ENCODE results near the gene PAIP2.

The PAIP2 gene

DNA sequence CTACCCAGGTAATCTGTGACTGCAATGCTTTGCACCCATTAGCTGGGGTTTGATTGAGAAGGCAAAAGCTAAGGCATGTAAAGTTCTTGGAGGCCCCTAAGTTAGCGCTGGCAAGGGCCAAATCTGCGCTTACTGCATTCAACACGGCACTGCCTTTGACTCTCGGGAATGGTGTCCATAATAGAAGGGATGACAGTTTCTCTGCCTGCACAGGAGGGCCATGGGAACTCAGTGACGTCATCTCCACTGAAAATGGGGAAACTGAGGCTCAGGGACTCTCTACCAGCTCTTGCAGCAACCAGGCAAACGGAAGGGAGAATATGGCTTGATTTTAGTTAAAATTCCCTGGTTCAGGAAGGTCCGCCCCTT, 61.7 kb downstream of the PAIP2 start:
- Histone ChIP-seq H3K27ac (peak overlapping the region; percentile 75), H2AFZ (ENCODE audit: low read depth) (peak overlapping the region; percentile 77; the same call in 1 of the 2 replicates), H3K9ac (peak overlapping the region; percentile 56; the same call in 1 of the 2 replicates), H4K20me1 (ENCODE audit: insufficient read depth) (no peaks in the 10 kb centered on the region), H3K27me3 (ENCODE audit: insufficient read depth, low read depth) (no peaks in the 10 kb centered on the region), H3K4me3 (IDR thresholded peaks at IDR 0.05; ENCODE audit: insufficient read depth, low read depth, low read length) (no peak overlapping the region), H3K79me2 (ENCODE audit: insufficient read depth, low read depth) (no peaks in the 10 kb centered on the region), H3K4me1 (ENCODE audit: low read depth, poor library complexity, severe bottlenecking) (peaks cover 24% of the 10 kb centered on the region), H3K4me2 (peak overlapping the region; percentile 73), H3K36me3 (ENCODE audit: insufficient read depth) (no peaks in the 10 kb centered on the region)
- no peak for TF ChIP-seq CTCF (conservative IDR thresholded peaks at IDR 0.05; ENCODE audit: low read depth, low read length)

DNA sequence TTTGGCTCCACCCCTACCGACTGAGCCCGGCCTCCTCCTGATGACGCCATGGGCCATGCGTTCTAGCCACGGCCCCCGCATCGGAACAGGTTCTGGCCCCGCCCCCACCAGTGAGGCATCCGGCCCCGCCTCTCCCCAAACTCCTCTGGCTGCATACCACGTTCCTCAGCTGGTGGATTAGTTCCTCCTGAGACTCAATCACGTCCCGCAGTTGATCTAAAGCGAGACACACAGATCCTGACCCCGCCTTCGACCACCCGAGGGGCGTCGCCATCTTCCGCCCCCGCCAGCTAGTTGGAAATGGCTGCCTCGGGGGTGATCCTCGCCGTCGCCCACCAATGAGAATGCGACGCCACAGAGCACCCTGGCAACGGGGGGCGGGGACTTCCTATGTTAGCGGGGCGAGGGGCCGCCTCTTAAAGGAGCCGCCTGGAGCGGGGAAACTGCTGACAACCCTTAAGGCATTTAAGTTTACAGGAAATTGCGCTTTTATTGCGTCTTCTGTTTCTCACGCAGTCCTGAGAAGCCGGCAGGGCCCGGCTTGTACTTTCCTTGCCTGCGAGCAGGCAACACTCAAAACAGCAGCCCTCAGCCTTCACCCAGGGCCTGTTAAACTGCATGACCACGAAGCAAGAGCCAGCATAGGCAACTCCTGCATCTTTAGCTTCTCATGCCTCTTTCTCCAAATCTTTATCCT, 62.3 kb downstream of the PAIP2 start, which contains the start of gene SPATA24:
Gene SPATA24, minus strand, starts transcription at position 303 of the 697 bp plus-strand sequence. Its CDS starts 29 bp downstream, at position 274.
- H3K27ac ChIP-seq: peak within 1 kb of the TSS; percentile 75
- no peaks in the 10 kb centered on the region for H4K20me1 ChIP-seq (ENCODE audit: insufficient read depth)
- TF ChIP-seq CTCF (conservative IDR thresholded peaks at IDR 0.05; ENCODE audit: low read depth, low read length): no peak
- peak within 1 kb of the TSS; percentile 77 for H2AFZ ChIP-seq (ENCODE audit: low read depth)
- H3K79me2 ChIP-seq (ENCODE audit: insufficient read depth, low read depth): no peaks in the 10 kb centered on the region
- peaks cover 24% of the 10 kb centered on the region for H3K4me1 ChIP-seq (ENCODE audit: low read depth, poor library complexity, severe bottlenecking)
- H3K4me2 ChIP-seq: peak within 1 kb of the TSS; percentile 73
- no peaks in the 10 kb centered on the region for H3K36me3 ChIP-seq (ENCODE audit: insufficient read depth)
- peak within 1 kb of the TSS; percentile 56 for H3K9ac ChIP-seq
- no peak within 1 kb of the TSS for H3K4me3 ChIP-seq (IDR thresholded peaks at IDR 0.05; ENCODE audit: insufficient read depth, low read depth, low read length)
- no peaks in the 10 kb centered on the region for H3K27me3 ChIP-seq (ENCODE audit: insufficient read depth, low read depth)

- Histone ChIP-seq H3K36me3 (ENCODE audit: insufficient read depth) (no peaks in the 10 kb centered on the region), H2AFZ (ENCODE audit: low read depth) (peak overlapping the region; percentile 77), H3K79me2 (ENCODE audit: insufficient read depth, low read depth) (no peaks in the 10 kb centered on the region), H3K4me3 (IDR thresholded peaks at IDR 0.05; ENCODE audit: insufficient read depth, low read depth, low read length) (no peak overlapping the region), H3K4me1 (ENCODE audit: low read depth, poor library complexity, severe bottlenecking) (peaks cover 20% of the 10 kb centered on the region), H4K20me1 (ENCODE audit: insufficient read depth) (no peaks in the 10 kb centered on the region), H3K27ac (peak overlapping the region; percentile 75), H3K4me2 (peak overlapping the region; percentile 67), H3K9ac (peak overlapping the region; percentile 56; the same call in 1 of the 2 replicates), H3K27me3 (ENCODE audit: insufficient read depth, low read depth) (no peaks in the 10 kb centered on the region)
- TF ChIP-seq CTCF (conservative IDR thresholded peaks at IDR 0.05; ENCODE audit: low read depth, low read length): no peak
These were observed 62.8 kb downstream of the PAIP2 start for GRCh38 chr5:139404484-139404840.

DNA sequence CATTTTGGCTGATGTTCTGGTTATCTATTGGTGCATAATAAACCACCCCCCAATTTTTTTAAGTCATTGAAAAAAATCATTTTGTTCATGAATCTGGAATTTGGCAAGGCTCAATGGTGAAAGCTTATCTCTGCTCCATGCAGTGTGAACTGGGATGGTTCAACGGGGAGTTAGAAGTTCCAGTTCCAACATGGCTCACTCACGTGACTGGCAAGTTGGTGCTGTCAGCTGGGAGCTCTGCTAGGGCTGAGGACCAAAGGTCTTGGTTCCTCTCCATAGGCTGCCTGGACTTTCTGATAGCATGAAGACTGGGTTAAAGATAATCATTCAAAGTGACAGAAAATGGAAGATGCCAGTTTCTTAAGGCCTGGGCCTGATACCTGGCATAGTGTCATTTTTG, 65.3 kb downstream of the PAIP2 start:
- no peaks in the 10 kb centered on the region for H3K36me3 ChIP-seq (ENCODE audit: insufficient read depth)
- no peak for TF ChIP-seq CTCF (conservative IDR thresholded peaks at IDR 0.05; ENCODE audit: low read depth, low read length)
- no peak overlapping the region for H3K27ac ChIP-seq
- H3K9ac ChIP-seq: no peak overlapping the region
- H3K4me3 ChIP-seq (IDR thresholded peaks at IDR 0.05; ENCODE audit: insufficient read depth, low read depth, low read length): no peak overlapping the region
- H3K4me2 ChIP-seq: no peak overlapping the region
- H2AFZ ChIP-seq (ENCODE audit: low read depth): no peak overlapping the region
- no peaks in the 10 kb centered on the region for H3K27me3 ChIP-seq (ENCODE audit: insufficient read depth, low read depth)
- H4K20me1 ChIP-seq (ENCODE audit: insufficient read depth): no peaks in the 10 kb centered on the region
- H3K79me2 ChIP-seq (ENCODE audit: insufficient read depth, low read depth): no peaks in the 10 kb centered on the region
- H3K4me1 ChIP-seq (ENCODE audit: low read depth, poor library complexity, severe bottlenecking): peaks cover 21% of the 10 kb centered on the region

Measured in KMS-11 (cell line).